GM19455 (cell line): Measurements from ENCODE around the gene ANKRD49.

Experiments
- ATAC-seq: cut with Tn5 transposase; IDR thresholded peaks from one replicate; pipeline ENCODE4 v1.9.1; 2021; ENCODE audit not compliant: unreplicated experiment

Gene ANKRD49, protein sequence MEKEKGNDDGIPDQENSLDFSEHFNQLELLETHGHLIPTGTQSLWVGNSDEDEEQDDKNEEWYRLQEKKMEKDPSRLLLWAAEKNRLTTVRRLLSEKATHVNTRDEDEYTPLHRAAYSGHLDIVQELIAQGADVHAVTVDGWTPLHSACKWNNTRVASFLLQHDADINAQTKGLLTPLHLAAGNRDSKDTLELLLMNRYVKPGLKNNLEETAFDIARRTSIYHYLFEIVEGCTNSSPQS

DNA sequence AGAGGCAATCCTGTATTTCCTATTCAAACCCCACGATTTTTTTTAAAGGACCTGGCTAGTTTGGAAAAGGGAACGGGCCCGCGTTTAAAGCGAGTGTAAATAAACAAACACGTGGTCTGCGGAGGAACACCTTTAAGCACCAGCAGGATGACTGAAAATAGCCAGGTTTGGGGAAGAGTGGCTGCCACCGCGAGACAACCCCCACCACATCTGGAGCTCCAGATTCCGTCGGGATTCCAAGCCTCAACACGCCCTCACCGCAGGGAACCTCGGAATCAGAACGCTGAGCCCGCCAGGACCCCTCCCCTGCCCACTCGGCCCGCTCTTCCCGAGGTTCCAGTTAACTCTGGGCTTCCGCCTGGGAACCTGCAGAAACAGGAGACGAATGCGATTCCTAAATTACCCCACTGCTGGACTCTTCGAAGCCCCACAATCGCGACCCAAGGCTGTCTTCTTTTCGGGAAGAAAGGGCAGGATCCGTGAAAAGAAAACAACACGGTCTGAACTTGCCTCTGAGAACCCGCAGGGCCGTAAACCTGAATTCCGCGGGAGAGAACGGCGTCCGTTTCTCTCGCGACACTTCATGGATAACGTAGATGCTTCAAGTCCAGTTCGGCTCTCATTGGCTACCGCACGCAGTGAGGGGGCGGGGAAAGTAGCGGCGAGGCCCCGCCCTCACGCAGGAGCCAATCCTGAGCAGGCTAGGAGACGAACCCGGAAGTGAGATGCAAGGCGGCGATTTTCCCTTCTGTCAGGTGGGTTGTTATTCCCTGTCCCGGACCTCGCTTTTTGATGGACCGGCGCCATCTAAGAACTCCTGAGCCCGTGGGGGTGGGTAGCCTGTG lies at the start of gene ANKRD49, which contains the start of gene MRE11:
ANKRD49 (plus strand) TSS at position 704 of the 845 bp plus-strand sequence. CDS start 2,710 bp downstream, outside the sequence.
MRE11 (minus strand) TSS at position 564 of the 845 bp plus-strand sequence. CDS start 1,043 bp downstream, outside the sequence.
- ATAC-seq: peak; percentile 100

DNA sequence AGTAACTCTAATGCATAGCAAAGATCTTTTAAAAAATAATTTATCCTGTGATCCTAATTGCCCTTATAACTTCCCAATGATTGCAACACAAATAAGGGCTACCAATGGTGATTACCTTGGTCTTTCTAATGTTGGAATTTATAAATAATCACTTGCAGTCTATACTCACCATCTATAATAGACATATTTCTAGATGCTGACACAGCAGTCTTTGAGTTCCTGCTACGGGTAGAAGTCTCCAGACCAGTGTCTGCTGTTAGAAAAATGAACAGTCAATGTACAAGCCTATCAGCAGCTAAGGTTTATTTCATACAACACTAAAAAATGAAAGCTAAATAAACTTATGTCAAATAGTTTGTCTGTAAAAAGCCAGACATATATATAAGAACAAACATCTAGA lies 48.1 kb upstream of the ANKRD49 start:
- no peak for ATAC-seq

DNA sequence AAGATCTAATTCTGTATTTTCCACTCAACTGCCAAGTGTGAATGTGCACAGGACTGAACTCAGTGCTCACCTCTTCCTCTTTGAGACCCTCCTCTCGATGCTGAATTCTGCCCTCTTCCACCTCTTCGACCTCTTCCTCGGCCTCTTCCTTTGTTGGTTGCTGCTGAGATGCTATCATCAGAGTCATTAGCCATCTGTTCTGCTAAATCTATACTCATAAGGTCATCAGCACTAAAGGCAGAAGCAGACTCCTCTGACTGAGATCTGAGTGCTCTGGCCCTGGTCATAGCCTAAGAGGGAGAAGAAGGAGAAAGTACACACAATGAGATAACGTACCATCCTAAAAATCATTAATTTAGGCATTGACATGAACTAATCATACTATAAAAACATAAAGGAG lies 46.6 kb upstream of the ANKRD49 start:
- ATAC-seq: no peak

DNA sequence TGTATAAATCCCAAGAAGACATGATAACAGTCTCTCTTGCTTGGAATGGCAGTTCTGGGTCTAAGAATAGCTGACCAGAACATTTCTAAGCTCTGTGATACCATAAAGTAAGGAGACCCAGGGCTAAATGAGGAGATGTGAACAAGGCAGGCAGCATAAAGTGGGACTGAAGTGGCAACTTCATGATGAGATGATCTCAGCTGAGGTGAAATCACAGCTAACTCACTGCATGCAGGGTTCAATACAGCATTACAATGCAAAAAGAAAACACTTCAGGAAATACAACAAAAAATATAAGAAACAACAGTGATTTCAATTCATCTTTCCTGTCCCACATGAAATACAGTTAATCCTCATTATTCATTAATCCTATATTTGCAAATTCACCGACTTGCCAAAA lies 44.8 kb upstream of the ANKRD49 start:
- no peak for ATAC-seq

DNA sequence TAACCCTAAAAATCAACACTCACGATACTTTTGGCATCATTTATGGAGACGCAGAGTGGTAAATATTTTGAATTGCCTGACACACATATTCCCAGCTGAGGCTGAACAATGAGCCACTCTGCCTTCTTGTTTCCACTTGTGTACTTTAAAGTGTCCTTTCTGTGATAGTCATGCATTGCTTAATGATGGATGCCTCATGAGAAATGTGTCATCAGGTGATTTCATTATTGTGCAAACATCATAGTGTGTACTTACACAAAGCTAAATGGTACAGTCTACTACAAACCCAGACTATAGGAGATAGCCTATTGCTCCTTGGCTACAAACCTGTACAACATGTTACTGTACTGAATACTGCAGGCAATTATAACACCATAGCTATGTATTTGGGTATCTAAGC lies 44.3 kb upstream of the ANKRD49 start:
- ATAC-seq: no peak

DNA sequence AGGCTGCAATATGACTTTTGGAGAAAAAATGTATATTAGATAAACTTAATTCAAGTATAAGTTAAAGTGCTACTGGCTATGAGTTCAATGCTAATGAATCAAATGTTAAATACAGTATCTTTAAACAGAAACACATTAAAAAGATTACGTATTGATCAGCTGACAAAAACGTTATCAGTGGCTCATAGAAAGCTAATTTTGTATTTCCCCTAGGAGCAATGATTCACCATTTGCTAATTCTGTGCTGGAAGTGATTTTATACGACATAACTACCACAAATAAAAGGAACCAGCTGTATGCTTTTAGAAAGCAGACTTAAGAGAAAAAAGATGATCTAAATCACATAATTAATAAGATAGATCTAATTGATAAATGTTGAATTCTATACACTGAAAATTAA lies 43.7 kb upstream of the ANKRD49 start:
- ATAC-seq: no peak

DNA sequence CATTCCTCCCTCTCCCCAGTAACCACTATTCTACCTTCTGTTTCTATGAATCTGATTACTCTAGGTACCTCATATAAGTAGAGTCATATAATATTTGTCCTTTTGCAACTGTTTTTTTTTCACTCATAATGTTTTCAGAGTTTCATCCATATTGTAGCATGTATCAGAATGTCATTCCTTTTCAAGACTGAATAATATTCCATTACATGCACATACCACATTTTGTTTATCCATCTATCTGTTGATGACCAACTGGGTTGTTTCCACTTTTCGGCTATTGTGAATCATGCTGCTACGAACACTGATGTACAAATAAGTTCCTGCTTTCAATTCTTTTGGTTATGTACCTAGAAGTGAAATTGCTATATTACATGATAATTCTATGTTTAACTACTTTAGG lies 40.8 kb upstream of the ANKRD49 start:
- no peak for ATAC-seq

DNA sequence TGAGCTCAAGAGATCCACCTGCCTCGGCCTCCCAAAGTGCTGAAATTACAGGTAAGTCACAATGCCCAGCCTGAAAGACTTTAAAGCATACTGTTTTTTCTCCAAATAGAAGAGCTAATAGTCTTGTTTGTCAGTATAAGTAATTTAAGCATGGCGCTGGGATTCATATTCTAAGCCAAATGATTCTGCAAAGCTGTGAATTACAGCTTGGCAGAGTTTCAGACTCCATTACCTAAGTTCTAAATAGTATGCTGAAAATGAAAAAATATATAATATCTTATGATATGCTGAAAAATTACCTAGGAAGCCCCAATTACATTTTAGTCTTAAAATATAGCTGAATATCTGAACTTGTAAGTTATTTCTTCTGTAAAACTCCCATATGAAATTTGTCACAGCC lies 39.5 kb upstream of the ANKRD49 start:
- ATAC-seq: no peak

DNA sequence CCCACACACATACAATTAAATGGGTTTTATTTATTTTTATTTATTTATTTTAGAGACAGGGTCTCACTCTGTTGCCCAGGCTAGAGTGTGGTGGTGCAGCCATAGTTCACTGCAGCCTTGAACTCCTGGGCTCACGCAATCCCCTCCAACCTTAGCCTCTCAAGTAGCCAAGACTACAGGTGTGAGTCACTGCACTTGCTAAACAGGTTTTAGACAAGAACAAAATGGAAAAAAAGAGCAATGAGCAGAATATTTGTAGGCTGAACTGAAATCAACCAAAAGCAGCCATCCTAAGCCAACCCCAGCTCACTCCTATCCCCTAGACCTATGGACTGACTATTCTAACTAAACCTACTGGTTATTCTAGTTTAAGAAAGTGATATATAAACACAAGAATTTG lies 37.9 kb upstream of the ANKRD49 start:
- ATAC-seq: no peak

DNA sequence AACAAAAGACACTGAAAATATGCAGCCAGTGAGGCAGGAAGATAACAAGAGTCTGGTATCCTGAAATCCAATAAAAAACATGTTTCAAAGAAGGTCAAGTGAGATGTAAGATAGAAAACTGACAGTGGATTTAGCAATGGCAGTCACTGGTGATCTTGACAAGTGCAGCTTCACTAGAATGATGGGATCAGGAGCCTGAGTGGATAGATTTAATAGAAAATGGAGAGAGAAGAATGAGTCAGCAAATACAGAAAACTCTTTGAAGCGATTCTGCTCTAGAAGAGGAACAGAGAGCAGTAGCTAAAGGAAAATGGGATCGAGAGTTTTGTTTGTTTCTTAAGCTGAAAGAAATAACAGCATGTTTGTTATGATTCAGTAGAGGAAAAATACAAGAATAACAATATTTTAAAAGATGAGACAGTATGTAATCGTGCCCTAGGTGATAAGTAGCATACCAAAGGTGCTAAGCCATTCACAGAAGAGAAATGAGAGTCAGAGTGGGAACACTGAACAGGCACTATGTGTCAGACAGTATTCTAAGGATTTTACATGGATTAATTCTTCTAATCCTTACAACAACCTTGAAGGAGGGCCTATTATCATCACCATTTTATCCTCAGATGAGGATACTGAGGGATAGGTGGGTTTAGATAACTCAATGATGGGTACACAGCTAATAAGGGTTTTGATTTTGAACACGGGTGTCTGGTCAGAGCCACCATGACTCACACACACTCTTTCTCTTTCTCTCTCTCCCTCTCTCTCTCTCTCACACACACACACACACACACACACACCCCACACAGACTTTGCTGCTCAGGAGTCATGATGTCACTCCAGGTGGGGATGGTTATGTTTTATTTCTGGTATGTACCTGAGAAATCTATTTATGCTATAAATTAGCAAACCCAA lies 36.4 kb upstream of the ANKRD49 start:
- ATAC-seq: no peak

DNA sequence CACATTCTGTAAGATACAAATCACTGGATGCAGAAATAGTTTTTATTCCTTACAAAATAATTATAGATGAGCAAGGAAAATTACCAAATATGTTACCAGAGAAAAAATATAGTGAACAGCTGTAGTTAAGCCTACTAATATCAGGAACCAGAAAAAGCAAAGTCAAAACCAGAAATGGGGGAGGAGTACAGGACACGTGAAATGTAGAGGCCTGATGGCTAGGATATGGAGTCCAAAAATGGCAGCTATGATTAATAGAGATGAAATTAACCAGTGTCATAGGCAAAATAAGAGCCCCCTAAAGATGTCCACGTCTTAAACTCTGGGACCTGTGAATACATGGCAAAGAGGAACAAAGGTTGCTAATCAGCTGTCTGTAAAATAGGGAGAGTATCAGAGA lies 34.2 kb upstream of the ANKRD49 start:
- no peak for ATAC-seq

DNA sequence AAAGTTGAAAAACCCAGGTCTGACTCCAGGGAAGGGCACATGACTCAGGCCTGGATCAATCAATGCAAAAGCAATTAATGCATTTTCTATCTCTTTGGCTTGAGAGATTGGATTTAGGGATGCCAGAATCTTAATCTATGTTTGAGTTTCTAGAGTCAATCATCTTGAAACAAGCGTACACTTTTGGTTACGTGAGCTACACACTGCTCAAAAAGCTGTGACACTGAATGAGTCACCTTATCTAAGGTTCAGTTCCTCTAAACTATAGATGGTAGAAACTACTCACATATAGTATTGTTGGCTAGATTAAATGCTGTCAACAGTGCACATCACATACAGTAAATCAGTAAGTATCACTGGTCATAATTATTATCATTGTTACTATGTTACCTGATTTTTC lies 24.4 kb upstream of the ANKRD49 start:
- peak; percentile 85 for ATAC-seq

DNA sequence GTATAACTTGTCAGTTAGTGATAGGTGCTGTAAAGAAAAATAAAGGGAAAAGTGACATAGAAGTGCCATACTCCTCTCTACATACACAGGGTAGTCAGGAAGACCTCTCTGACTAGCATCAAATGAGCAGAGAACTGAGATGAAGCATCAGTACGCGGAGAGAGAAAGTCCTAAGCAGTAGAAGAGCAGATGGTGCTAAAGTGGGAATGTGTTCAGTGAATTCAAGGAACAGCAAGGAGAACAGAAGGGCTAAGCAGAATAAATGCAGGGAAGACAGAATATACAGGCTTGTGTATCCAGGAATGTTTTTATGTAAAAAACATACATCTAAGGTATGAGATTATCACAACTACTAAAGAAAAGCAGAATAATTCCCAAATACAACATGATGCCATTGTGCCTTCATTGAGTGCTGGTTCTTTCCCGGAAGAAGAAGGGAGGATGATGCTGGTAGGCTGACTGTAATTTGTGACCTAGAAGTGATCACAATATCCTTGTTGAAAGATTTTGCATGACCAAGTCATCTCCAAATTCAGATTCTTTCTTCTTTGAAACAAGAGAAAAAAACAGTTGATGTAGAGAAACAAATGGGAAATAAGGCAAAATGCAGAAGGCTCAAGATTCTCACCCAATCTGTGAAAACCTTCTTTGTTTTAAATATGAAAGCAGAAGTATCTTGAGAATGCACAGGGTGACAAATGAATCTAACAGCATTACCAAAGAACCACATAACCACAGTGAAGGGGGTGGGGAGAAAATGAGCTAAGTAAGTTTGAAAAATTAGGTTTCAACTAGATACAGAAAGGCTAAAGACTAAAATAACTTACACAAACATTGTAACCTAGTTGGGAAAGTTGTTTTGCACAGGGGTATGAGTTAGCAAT lies 20.6 kb upstream of the ANKRD49 start:
- ATAC-seq: peak; percentile 84

DNA sequence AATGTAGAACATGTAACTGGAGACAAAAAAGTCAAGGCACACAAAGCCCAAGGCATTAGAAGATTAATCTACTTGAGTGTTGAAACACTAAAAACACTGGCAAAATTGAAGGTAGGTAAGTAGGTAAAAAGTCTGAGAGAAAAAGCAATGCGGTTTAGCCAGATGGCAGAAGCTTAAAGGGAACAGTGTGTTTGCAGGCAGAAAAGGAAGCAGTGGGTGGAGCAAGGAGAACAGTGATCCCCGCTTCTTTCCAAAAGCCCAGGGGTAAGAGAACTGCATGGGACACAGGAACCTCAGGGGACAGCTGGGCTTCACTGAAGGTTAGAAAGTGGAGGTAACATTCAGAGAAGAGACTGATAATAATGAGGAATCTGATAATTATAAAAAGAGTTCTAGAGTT lies 16.2 kb upstream of the ANKRD49 start:
- ATAC-seq: no peak

DNA sequence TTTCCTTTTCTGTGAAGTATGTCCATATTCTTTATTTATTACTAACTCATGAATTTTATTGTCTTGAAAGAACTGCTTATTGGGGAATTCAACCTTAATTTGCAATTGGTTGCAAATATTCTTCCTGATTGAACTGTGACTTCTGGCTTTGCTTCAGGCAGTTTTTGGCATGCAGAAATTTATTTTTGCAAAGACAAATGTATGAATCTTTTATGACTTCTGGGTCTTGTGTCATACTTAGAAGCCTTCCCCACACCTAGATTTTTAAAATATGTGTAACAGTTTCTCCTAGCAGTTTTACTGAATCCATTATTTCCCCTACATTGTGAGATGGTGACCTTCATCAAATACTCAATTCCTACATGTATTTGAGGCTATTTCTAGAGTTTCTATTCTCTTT lies 12.4 kb upstream of the ANKRD49 start:
- no peak for ATAC-seq

DNA sequence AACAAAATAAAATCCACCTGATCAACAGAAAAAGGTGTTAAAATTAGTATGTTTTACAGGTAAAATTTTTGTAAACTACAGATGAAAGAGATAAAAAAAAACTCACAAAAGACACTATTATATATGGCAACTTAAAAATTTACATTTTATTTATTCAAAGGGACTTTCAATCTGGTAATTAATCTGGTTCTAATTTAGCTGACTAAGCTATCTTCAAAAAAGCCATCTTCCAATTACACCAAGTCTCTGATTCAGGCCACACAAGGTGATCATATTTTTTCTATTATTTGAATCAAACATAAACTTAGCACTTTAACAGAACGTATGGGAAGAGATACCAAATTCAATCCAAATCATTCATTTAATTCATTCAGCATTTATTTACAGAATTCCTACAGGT lies 7.7 kb upstream of the ANKRD49 start:
- ATAC-seq: no peak

DNA sequence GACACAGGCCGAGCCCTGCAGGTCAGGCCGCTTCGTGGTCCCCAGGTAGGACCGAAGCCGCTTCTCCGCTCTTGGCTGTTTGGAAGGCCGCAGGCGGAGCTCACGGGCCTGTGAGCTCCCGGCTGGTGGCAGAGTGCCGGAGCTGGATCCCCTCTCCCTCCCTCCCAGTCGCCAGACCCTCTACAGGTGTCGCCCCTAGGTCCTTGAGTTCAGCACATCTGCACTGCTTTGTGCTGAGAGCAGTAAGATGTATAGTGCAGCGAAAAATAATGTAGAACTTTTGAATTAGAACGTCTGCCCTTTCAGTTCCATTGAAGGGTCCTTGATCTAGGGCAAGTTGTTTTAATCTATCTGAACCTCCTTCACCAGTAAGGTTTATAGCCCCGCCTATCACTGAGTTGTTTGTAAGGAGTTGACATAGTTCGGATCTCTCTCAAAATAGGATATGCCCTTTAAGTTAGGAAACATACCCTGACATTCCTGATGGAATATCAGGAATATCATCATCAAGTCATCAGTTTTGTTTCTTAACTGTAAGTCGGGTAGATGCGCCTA lies 419 bp downstream of the ANKRD49 start:
- ATAC-seq: peak; percentile 68

DNA sequence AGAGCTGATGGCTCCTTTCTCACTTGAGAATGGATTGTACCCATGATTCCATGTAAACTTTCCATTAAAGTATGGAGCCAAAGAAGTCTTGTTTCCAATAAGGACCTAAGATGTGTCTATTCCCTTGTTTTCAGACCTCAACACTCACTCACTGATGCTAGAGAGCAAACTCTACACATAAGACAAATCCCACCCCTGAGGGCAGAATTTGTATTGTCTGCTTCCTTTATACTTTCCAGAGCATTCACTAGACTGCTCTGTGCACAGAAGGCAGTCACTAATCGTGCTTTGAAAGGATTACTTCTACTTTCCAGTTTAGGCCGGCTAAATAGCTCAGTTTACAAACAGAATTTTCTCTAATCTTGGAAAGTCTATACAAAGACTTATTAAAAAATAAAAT lies 6.4 kb downstream of the ANKRD49 start:
- no peak for ATAC-seq

DNA sequence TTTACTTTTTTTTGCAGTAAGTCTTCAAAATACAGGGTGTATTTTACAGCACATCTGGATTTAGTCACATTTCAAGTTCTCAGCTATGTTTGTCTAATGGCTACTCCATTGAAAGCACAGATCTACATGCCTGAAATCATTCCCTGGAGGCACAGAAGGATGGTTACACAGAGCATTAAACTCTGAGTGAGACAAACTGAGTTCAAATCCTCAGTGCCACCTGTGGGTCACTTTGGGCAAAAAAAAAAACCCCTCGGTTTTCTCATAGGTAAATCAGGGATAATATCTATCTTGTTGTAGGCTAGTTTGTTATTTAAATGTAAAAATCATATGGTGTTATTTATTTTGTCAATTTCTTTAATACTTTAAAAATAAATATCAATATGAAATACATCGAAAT lies 7.7 kb downstream of the ANKRD49 start:
- no peak for ATAC-seq

DNA sequence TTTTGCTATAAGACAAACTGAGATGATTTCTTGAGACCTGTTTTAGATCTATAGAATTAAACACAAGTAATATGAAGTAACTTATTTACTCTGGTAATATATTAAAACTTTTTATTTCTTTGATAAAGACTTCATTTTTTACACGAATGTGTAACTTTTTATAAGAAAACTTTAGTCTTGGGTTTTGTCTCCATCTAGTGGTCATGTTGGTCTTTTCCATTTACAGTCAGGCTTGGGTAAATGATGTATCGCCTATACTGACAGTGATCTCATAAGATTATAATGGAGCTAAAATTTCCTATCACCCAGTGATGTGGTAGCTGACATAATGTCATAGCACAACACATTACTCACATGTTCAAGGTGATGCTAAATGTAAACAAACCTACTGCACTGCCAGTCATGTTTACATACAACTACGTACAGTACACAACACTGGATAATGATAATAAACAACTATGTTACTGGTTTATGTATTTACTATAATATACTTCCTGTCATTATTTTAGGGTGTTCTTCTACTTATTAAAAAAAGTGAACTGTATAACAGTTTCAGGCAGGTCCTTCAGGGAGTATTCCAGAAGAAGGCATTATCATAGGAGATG lies 11.0 kb downstream of the ANKRD49 start:
- peak; percentile 51 for ATAC-seq
